ENCODE results near the gene CXCR6. TPM values are rescaled to one million over a fixed set of nuclear protein-coding genes. Genes with fewer than 3 reads are reported as not detected.

CXCR6 gene
- total RNA-seq, 1 donor from 2014 or later = 2.1 TPM

- Histone ChIP-seq H3K9me3 (no peaks in the 10 kb centered on the region), H3K27ac (peak overlapping the region in 1 of 2 donors; percentile 45), H3K36me3 (peaks cover 50 to 77% of the 10 kb centered on the region in 2 donors), H3K27me3 (no peaks in the 10 kb centered on the region), H3K4me3 (no peak overlapping the region), H3K4me1 (peaks cover 8 to 50% of the 10 kb centered on the region in 2 donors)
- intact Hi-C loops (cut with DNase I) = no loop called here
- no peak for TF ChIP-seq CTCF (IDR thresholded peaks at IDR 0.05)
- DNase-seq (ENCODE audit: low spot score in 2 of 2) = no peak
Observed at GRCh38 chr3:45969116-45969515, 25.9 kb downstream of the CXCR6 start.

GRCh38 chr3:45969953-45970352, 26.7 kb downstream of the CXCR6 start:
- Histone ChIP-seq H3K27ac (peak overlapping the region; percentile 31 to 45), H3K4me3 (no peak overlapping the region), H3K27me3 (no peaks in the 10 kb centered on the region), H3K4me1 (peaks cover 8 to 49% of the 10 kb centered on the region in 2 donors), H3K36me3 (peaks cover 46 to 73% of the 10 kb centered on the region in 2 donors), H3K9me3 (no peaks in the 10 kb centered on the region)
- intact Hi-C loops (cut with DNase I) = no loop called here
- TF ChIP-seq CTCF (IDR thresholded peaks at IDR 0.05) = no peak
- DNase-seq (ENCODE audit: low spot score in 2 of 2) = no peak

- Histone ChIP-seq H3K27ac (peak overlapping the region; percentile 69 to 87), H3K4me1 (peaks cover 8 to 24% of the 10 kb centered on the region in 2 donors), H3K4me3 (no peak overlapping the region), H3K27me3 (no peaks in the 10 kb centered on the region), H3K9me3 (no peaks in the 10 kb centered on the region), H3K36me3 (peaks cover 37 to 72% of the 10 kb centered on the region in 2 donors)
- peak in 1 of 2 donors; percentile 89 for DNase-seq (ENCODE audit: low spot score in 2 of 2)
- intact Hi-C loops (cut with DNase I) = loop anchor here (2.0 kb wide), 1 partner anchor 14 kb away; no protein-coding TSS in a partner anchor
- no peak for TF ChIP-seq CTCF (IDR thresholded peaks at IDR 0.05)
Observed at GRCh38 chr3:45972534-45973402, 29.5 kb downstream of the CXCR6 start.

- Histone ChIP-seq H3K4me3 (no peak overlapping the region), H3K4me1 (peaks cover 6 to 19% of the 10 kb centered on the region in 2 donors), H3K36me3 (peaks cover 40 to 70% of the 10 kb centered on the region in 2 donors), H3K27me3 (no peaks in the 10 kb centered on the region), H3K27ac (peak overlapping the region in 1 of 2 donors; percentile 87), H3K9me3 (no peaks in the 10 kb centered on the region)
- intact Hi-C loops (cut with DNase I) = no loop called here
- no peak for DNase-seq (ENCODE audit: low spot score in 2 of 2)
- no peak for TF ChIP-seq CTCF (IDR thresholded peaks at IDR 0.05)
Observed at GRCh38 chr3:45974686-45975085, 31.4 kb downstream of the CXCR6 start.

GRCh38 chr3:45975686-45976085, 32.4 kb downstream of the CXCR6 start:
- intact Hi-C loops (cut with DNase I) = no loop called here
- TF ChIP-seq CTCF (IDR thresholded peaks at IDR 0.05) = no peak
- DNase-seq (ENCODE audit: low spot score in 2 of 2) = no peak
- peaks cover 6 to 19% of the 10 kb centered on the region in 2 donors for H3K4me1 ChIP-seq
- peaks cover 43 to 70% of the 10 kb centered on the region in 2 donors for H3K36me3 ChIP-seq
- H3K27ac ChIP-seq = peak overlapping the region in 1 of 2 donors; percentile 4
- H3K4me3 ChIP-seq = no peak overlapping the region
- H3K9me3 ChIP-seq = no peaks in the 10 kb centered on the region
- H3K27me3 ChIP-seq = no peaks in the 10 kb centered on the region

Measured in ascending aorta (tissue), 2 donors.